Trophoblast cell (in vitro differentiated cells and primary cell): ENCODE data around the gene MEOX2.

Experiments used
- DNase-seq, 2 donors: peaks; one replicate each; pipeline ENCODE4 v3.0.0-alpha.2; 2016
- H2AFZ ChIP-seq: 2 replicates; pipeline ENCODE4 v1.6.1; 2013; ENCODE audit warnings: low read length, moderate library complexity, mild to moderate bottlenecking; ENCODE audit not compliant: insufficient read depth, poor library complexity
- H2AK5ac ChIP-seq: 2 replicates; pipeline ENCODE4 v1.6.1; 2013; ENCODE audit warnings: mild to moderate bottlenecking, low read length
- H2BK120ac ChIP-seq: 2 replicates; pipeline ENCODE4 v1.6.1; 2013; ENCODE audit warnings: low read length, mild to moderate bottlenecking, moderate library complexity; ENCODE audit not compliant: insufficient read depth, poor library complexity
- H2BK12ac ChIP-seq: 2 replicates; pipeline ENCODE4 v1.6.1; 2013; ENCODE audit warnings: mild to moderate bottlenecking, low read length, moderate library complexity
- H2BK5ac ChIP-seq: 2 replicates; pipeline ENCODE4 v1.6.1; 2013; ENCODE audit warnings: low read length, low read depth, moderate library complexity, mild to moderate bottlenecking; ENCODE audit not compliant: poor library complexity
- H3K14ac ChIP-seq: 2 replicates; pipeline ENCODE4 v1.6.1; 2013; ENCODE audit warnings: mild to moderate bottlenecking, low read length
- H3K18ac ChIP-seq: 2 replicates; pipeline ENCODE4 v1.6.1; 2013; ENCODE audit warnings: mild to moderate bottlenecking, low read length
- H3K23ac ChIP-seq: 2 replicates; pipeline ENCODE4 v1.6.1; 2013; ENCODE audit warnings: low read length
- H3K27ac ChIP-seq: 2 replicates; pipeline ENCODE4 v1.5.1; 2013; ENCODE audit warnings: low read depth, mild to moderate bottlenecking, inconsistent platforms, low read length, moderate library complexity
- H3K27me3 ChIP-seq: 2 replicates; pipeline ENCODE4 v1.6.1; 2013; ENCODE audit warnings: inconsistent platforms, mild to moderate bottlenecking, low read length, moderate library complexity; ENCODE audit not compliant: insufficient read depth
- H3K36me3 ChIP-seq, 2 experiments: 1 replicate in 1 of 2; 2 replicates in 1 of 2; pipeline ENCODE4 v1.6.1; 2013; ENCODE audit warnings: low read length in 2 of 2, mild to moderate bottlenecking in 2 of 2, moderate library complexity in 1 of 2; ENCODE audit not compliant: insufficient read depth in 2 of 2, control insufficient read depth in 1 of 2
- H3K4ac ChIP-seq: 2 replicates; pipeline ENCODE4 v1.6.1; 2013; ENCODE audit warnings: low read depth, mild to moderate bottlenecking, low read length, moderate library complexity
- H3K4me1 ChIP-seq, 2 experiments: 1 replicate in 1 of 2; 2 replicates in 1 of 2; pipeline ENCODE4 v1.6.1; 2013; ENCODE audit warnings: low read length in 2 of 2, mild to moderate bottlenecking in 2 of 2, moderate library complexity in 1 of 2; ENCODE audit not compliant: insufficient read depth in 2 of 2, control insufficient read depth in 1 of 2
- H3K4me2 ChIP-seq: 2 replicates; pipeline ENCODE4 v1.6.1; 2013; ENCODE audit warnings: inconsistent platforms, mild to moderate bottlenecking, low read length, moderate library complexity
- H3K4me3 ChIP-seq: 2 replicates; pipeline ENCODE4 v1.5.1; 2013; ENCODE audit warnings: mild to moderate bottlenecking, low read depth, low read length, inconsistent platforms
- H3K79me1 ChIP-seq: one replicate; pipeline ENCODE4 v1.6.1; 2013; ENCODE audit warnings: low read length
- H3K79me2 ChIP-seq: 2 replicates; pipeline ENCODE4 v1.6.1; 2013; ENCODE audit warnings: low read length, mild to moderate bottlenecking; ENCODE audit not compliant: control insufficient read depth, insufficient read depth, poor library complexity
- H3K9ac ChIP-seq: 2 replicates; pipeline ENCODE4 v1.6.1; 2013; ENCODE audit warnings: mild to moderate bottlenecking, low read length
- H3K9me3 ChIP-seq: 2 replicates; pipeline ENCODE4 v1.6.1; 2013; ENCODE audit warnings: low read depth, mild to moderate bottlenecking, control low read depth, inconsistent platforms, low read length; ENCODE audit not compliant: insufficient read depth
- H4K12ac ChIP-seq: 2 replicates; pipeline ENCODE4 v1.6.1; 2013; ENCODE audit warnings: low read depth, mild to moderate bottlenecking, low read length, moderate library complexity
- H4K8ac ChIP-seq: 2 replicates; pipeline ENCODE4 v1.6.1; 2013; ENCODE audit warnings: low read depth, mild to moderate bottlenecking, low read length, moderate library complexity
- H4K91ac ChIP-seq: one replicate; pipeline ENCODE4 v1.6.1; 2013; ENCODE audit warnings: low read depth, mild to moderate bottlenecking, low read length, moderate library complexity
- whole genome bisulfite sequencing: extraction: QIAGEN DNeasy Blood & Tissue Kit; methylation state at CpG from one replicate; pipeline ENCODE4 v1.1.7; 2013; ENCODE audit warnings: missing lambda C conversion rate; ENCODE audit not compliant: insufficient read length, insufficient coverage; ENCODE audit errors: extremely low coverage; 5-methylcytosine and 5-hydroxymethylcytosine counted together

The MEOX2 gene

DNA sequence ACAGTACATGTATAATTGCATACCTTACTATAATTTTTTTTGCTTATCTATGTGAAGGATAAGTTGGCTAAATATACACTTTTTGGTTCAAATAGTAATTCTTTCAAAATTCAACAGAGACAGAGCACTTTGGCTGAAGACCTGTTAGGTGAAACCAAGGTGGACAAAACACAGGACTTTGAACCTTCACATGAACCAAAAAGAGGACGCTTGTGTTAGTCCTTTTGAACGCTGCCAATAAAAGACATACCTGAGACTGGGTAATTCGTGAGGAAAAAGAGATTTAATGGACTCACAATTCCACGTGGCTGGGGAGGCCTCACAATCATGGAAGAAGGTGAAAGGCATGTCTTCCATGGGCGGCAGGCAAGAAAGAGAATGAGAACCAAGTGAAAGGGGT, 120.0 kb downstream of the MEOX2 start:
- Histone ChIP-seq H2AFZ (no peak overlapping the region), H2BK5ac (no peak overlapping the region), H3K27me3 (no peaks in the 10 kb centered on the region), H3K18ac (no peak overlapping the region), H2BK12ac (no peak overlapping the region), H4K8ac (no peak overlapping the region), H2BK120ac (no peak overlapping the region), H3K14ac (no peak overlapping the region), H3K36me3 (no peaks in the 10 kb centered on the region), H2AK5ac (no peak overlapping the region), H3K27ac (no peak overlapping the region), H3K9ac (no peak overlapping the region), H3K23ac (no peak overlapping the region), H3K9me3 (no peaks in the 10 kb centered on the region), H3K4me3 (no peak overlapping the region), H3K4ac (no peak overlapping the region), H4K12ac (no peak overlapping the region), H3K79me2 (no peaks in the 10 kb centered on the region), H3K79me1 (no peaks in the 10 kb centered on the region), H3K4me2 (no peak overlapping the region), H3K4me1 (no peaks in the 10 kb centered on the region), H4K91ac (no peak overlapping the region)
- no peak for DNase-seq
- WGBS, result no CpG with 5 or more reads among the region's 5 CpGs

DNA sequence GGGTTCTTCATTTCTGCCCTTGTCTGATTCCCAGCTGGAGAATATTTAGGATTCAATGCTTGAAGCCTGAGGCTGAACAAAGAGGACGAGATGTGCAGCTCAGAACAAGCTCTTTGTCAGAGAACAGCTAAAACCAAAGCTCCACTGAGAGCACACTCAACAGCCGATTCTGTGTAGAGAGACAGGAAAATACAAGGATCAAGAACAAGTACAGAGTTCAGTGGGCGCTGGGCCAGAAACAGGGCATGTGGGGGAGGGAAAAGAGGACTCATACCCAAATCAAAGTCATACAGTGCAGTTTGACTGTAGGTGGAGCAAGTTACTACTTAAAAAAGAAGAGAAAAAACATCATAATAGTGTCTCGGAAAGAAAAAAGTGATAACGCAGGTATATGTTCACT, 124.6 kb downstream of the MEOX2 start, which contains the start of gene AGMO:
AGMO (minus strand) TSS at position 181 of the 400 bp plus-strand sequence.
- Histone ChIP-seq H4K12ac (no peak within 1 kb of the TSS), H3K4me1 (no peaks in the 10 kb centered on the region), H2BK120ac (no peak within 1 kb of the TSS), H2BK12ac (no peak within 1 kb of the TSS), H3K36me3 (no peaks in the 10 kb centered on the region), H3K4me3 (no peak within 1 kb of the TSS), H4K91ac (no peak within 1 kb of the TSS), H3K18ac (no peak within 1 kb of the TSS), H3K23ac (no peak within 1 kb of the TSS), H3K4ac (no peak within 1 kb of the TSS), H4K8ac (no peak within 1 kb of the TSS), H2BK5ac (no peak within 1 kb of the TSS), H3K9ac (no peak within 1 kb of the TSS), H3K4me2 (no peak within 1 kb of the TSS), H3K79me2 (no peaks in the 10 kb centered on the region), H3K14ac (no peak within 1 kb of the TSS), H2AFZ (no peak within 1 kb of the TSS), H3K27me3 (no peaks in the 10 kb centered on the region), H3K27ac (no peak within 1 kb of the TSS), H2AK5ac (no peak within 1 kb of the TSS), H3K9me3 (no peaks in the 10 kb centered on the region), H3K79me1 (no peaks in the 10 kb centered on the region)
- no CpG with 5 or more reads among the region's 5 CpGs for WGBS
- DNase-seq, result no peak
